ENCODE measurements around the gene UGT1A9.
"Not testable (repeated sequence)": the region's sequence is repeated elsewhere in the genome, so short reads cannot be mapped to it uniquely, and the experiment has no call there.

Gene UGT1A9

DNA sequence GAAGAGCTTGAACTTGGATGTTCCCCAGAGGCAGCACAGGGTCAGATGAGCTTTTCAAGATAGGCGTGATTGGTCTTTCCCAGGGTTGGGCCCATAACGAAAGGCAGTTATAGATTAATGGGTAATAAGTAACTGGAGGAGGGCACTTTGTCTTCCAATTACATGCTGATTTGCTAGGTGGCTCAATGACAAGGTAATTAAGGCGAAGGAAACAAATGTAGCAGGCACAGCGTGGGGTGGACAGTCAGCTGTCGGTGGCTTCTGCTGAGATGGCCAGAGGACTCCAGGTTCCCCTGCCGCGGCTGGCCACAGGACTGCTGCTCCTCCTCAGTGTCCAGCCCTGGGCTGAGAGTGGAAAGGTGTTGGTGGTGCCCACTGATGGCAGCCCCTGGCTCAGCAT is 46.9 kb downstream of the UGT1A9 start, which contains the start of gene UGT1A4:
TSS of gene UGT1A4 (plus strand) at position 185 of the 400 bp plus-strand sequence. CDS start at position 270, 85 bp downstream.
- DNase-seq (ENCODE audit: low read depth) = no peak
- TF ChIP-seq, protein P1, sequence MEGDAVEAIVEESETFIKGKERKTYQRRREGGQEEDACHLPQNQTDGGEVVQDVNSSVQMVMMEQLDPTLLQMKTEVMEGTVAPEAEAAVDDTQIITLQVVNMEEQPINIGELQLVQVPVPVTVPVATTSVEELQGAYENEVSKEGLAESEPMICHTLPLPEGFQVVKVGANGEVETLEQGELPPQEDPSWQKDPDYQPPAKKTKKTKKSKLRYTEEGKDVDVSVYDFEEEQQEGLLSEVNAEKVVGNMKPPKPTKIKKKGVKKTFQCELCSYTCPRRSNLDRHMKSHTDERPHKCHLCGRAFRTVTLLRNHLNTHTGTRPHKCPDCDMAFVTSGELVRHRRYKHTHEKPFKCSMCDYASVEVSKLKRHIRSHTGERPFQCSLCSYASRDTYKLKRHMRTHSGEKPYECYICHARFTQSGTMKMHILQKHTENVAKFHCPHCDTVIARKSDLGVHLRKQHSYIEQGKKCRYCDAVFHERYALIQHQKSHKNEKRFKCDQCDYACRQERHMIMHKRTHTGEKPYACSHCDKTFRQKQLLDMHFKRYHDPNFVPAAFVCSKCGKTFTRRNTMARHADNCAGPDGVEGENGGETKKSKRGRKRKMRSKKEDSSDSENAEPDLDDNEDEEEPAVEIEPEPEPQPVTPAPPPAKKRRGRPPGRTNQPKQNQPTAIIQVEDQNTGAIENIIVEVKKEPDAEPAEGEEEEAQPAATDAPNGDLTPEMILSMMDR (conservative IDR thresholded peaks at IDR 0.05; ENCODE audit: control insufficient read depth, insufficient read depth, low read depth, low read length) = no peak
- H3K4me3 ChIP-seq (ENCODE audit: control insufficient read depth, low read depth, low read length) = no peak within 1 kb of the TSS

DNA sequence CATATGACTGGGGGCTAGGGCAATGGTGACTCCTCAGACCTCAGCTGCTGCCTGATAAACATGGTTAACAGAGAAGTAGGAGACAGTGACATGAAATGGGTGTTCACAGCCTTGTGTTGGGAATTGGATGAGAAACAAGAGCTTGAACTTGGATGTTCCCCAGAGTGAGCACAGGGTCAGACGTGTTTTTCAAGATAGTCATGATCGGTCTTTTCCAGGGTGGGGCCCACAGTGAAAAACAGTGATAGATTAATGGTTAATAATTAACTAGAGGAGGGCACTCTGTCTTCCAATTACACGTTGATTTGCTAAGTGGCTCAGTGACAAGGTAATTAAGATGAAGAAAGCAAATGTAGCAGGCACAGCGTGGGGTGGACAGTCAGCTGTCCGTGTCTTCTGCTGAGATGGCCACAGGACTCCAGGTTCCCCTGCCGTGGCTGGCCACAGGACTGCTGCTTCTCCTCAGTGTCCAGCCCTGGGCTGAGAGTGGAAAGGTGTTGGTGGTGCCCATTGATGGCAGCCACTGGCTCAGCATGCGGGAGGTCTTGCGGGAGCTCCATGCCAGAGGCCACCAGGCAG is 57.1 kb downstream of the UGT1A9 start, which contains the start of gene UGT1A3:
TSS of gene UGT1A3 (plus strand) at position 320 of the 579 bp plus-strand sequence. CDS start at position 405, 85 bp downstream.
- no peak within 1 kb of the TSS for H3K4me3 ChIP-seq (ENCODE audit: control insufficient read depth, low read depth, low read length)
- no peak for DNase-seq (ENCODE audit: low read depth)
- TF ChIP-seq, protein P1 (conservative IDR thresholded peaks at IDR 0.05; ENCODE audit: control insufficient read depth, insufficient read depth, low read depth, low read length) = no peak

DNA sequence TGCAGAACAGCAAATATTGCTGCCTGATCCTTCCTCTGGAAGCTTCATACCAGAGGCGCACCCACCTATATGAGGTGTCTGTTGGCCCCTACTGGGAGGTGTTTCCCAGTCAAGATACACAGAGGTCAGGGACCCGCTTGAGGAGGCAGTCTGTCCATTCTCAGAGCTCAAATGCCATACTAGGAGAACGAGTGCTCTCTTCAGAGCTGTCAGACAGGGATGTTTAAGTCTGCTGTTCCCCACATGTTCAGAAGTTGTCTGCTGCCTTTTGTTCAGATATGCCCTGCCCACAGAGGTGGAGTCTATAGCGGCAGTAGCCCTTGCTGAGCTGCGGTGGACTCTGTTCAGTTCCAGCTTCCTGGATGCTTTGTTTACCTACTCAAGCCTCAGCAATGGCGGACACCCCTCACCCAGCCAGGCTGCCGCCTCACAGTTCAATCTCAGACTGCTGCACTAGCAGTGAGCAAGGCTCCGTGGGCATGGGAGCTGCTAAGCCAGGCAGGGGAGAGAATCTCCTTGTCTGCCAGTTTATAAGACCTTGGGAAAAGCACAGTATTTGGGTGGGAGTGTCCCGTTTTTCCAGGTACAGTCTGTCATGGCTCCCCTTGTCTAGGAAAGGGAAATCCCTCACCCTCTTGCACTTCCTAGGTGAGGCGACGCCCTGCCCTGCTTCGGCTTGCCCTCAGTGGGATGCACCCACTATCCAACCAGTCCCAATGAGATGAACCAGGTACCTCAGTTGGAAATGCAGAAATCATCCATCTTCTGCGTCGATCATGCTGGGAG is 65.4 kb downstream of the UGT1A9 start:
- DNase-seq (ENCODE audit: low read depth); H3K4me3 ChIP-seq (ENCODE audit: control insufficient read depth, low read depth, low read length): not testable (repeated sequence)

DNA sequence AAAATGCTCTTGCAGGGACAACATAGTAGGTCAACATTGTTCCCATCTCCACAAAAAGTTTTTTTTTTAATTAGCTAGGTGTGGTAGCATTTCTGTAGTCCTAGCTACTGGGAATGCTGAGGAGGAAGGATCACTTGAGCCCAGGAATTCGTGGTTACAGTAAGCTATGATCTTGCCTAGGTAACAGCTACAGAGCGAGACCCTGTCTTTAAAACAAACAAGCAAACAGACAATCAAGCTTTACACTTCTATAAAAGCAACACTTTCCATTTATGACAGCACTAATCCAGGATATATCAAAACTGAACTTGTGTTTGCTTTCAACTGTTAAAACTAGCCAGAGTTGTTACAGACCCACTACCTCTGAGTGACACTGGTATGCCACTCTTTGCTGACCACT is 69.2 kb downstream of the UGT1A9 start:
- TF ChIP-seq, protein P1 (conservative IDR thresholded peaks at IDR 0.05; ENCODE audit: control insufficient read depth, insufficient read depth, low read depth, low read length) = no peak
- no peak overlapping the region for H3K4me3 ChIP-seq (ENCODE audit: control insufficient read depth, low read depth, low read length)
- DNase-seq (ENCODE audit: low read depth) = no peak

DNA sequence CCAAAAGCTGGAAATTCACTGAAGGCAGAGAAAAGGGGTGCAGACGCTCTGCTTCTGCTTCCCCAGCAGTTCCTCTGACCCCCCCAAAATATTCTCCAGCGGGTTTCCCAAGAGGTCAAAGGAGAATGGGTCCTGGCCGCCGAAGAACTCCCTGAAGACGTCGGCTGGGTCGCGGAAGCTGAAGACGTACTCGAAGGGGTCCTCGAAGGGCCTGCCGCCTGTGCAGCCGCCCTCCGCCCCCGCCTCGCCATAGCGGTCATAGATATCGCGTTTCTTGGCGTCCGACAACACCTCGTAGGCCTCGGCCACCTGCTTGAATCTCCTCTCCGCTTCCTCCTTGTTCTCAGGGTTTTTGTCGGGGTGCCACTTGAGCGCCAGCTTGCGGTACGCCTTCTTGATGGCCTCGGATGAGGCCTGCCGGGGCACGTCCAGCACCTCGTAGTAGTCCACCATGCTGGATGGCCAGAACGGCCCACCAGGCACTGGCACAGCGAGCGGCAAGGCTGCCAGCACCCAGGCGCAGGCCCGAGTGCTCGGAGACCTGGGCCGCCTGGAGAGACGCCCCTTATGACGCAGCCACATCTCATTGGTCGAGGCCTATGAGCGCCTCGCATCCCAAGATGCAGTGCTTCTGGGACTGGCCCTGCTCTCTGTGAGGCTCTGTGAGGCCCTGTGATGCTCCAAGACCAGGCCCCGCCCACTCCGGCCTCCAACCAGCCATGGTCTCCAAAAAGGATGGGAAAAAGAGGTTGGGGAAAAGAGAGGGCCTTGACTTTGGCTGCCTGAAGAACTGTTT is 72.0 kb downstream of the UGT1A9 start:
- TF ChIP-seq, protein P1 (conservative IDR thresholded peaks at IDR 0.05; ENCODE audit: control insufficient read depth, insufficient read depth, low read depth, low read length) = no peak
- DNase-seq (ENCODE audit: low read depth) = no peak
- no peak overlapping the region for H3K4me3 ChIP-seq (ENCODE audit: control insufficient read depth, low read depth, low read length)

DNA sequence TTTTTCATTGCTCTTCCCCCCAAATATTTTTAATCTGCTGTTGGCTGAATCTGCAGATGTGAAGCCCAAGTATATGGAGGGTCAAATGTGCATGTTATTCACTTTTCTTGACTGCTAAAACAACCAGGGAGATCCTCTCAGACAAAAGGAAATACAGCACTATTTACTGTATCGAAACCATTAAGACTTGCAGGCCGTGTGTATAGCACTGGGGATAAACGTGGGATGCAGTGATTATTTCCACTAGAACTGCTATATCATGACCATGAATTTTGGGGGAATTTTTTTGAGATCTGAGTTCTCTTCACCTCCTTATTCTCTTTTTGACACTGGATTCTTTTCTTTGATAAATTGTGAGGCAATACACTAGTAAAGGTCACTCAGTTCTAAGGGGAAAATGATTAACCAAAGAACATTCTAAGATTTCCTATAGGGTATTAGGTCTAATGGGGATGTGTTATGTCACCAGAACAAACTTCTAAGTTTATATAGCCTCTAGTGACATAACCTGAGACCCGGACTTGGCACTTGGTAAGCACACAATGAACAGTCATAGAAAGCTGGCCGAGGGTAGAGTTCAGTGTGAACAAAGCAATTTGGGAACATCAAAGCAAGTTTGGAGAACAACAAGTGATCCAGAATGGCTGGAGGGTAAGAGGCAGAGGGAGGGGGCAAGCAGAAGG is 73.5 kb downstream of the UGT1A9 start:
- no peak overlapping the region for H3K4me3 ChIP-seq (ENCODE audit: control insufficient read depth, low read depth, low read length)
- TF ChIP-seq, protein P1 (conservative IDR thresholded peaks at IDR 0.05; ENCODE audit: control insufficient read depth, insufficient read depth, low read depth, low read length) = no peak
- DNase-seq (ENCODE audit: low read depth) = no peak

DNA sequence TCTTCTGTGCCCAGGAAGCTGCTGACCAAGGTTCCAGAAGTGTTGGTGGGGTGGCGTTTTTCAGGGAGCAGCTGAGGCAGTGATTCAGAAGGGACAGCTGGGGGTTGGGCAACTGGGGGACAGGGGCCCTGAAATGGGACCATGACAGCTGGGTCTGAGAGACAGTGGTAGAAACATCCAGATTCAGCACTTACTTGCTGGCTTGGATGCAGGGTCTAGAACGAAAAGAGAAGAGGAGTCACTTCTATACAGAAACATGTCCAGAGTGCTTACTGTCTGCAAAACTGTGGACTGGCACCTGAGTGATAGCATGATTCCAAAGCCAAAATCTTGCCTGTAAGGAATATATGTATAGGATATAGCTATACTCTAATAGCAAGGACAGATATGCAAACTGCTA is 74.1 kb downstream of the UGT1A9 start:
- not testable (repeated sequence) for H3K4me3 ChIP-seq (ENCODE audit: control insufficient read depth, low read depth, low read length); DNase-seq (ENCODE audit: low read depth)
